Right lobe of liver (tissue), 4 donors: ENCODE measurements around the gene CCDC183.

Experiments used
- CTCF ChIP-seq, 4 donors: fragments of 200-600 bp in 3 of 4; fragments of 450-650 bp in 1 of 4; IDR thresholded peaks; one replicate each; pipeline versions ENCODE4 v1.5.1 to v1.8.0; 2016 to 2022; ENCODE audit warnings: antibody characterized with exemption in 4 of 4, mild to moderate bottlenecking in 2 of 4
- POLR2A ChIP-seq: fragments of 450-650 bp; IDR thresholded peaks from one replicate; pipeline ENCODE4 v1.6.1; 2017; ENCODE audit warnings: antibody characterized with exemption, mild to moderate bottlenecking
- donor health status: DM: no; HTN: no; CAD: no.
- donor health status: DM: no; HTN: no; CAD: no.
- donor health status: DM: no; HTN: yes; CAD: no.

GRCh38 chr9:136786451-136786850 lies 9.7 kb upstream of the CCDC183 start:
- TF ChIP-seq CTCF (IDR thresholded peaks at IDR 0.05) = no peak
- TF ChIP-seq POLR2A = no peak
